GM23338 (cell line): ENCODE measurements around the gene RYR3. TPM values are rescaled to one million over a fixed set of nuclear protein-coding genes. Genes with fewer than 3 reads are reported as not detected.

Source experiments
- ATAC-seq: fragments of 200-7000 bp; cut with Tn5 transposase; 3 replicates; pipeline ENCODE4 v1.9.1; 2020
- DNase-seq: peaks from one replicate; pipeline ENCODE4 v3.0.0-alpha.2; 2015; ENCODE audit warnings: low spot score
- H2AFZ ChIP-seq: fragments of 200-600 bp; sonication (generic); 2 replicates; pipeline ENCODE4 v1.8.0; 2016; ENCODE audit warnings: antibody characterized with exemption, mild to moderate bottlenecking, moderate library complexity
- H3F3A ChIP-seq: fragments of 200-600 bp; sonication (generic); replicated peaks from 2 replicates; pipeline ENCODE4 v1.8.0; 2017; ENCODE audit warnings: antibody characterized with exemption, mixed run types, low read depth
- H3K27ac ChIP-seq: fragments of 200-600 bp; sonication (generic); 2 replicates; pipeline ENCODE4 v1.6.1; 2016; ENCODE audit warnings: low read depth
- H3K27me3 ChIP-seq: fragments of 200-600 bp; sonication (generic); 2 replicates; pipeline ENCODE4 v1.8.0; 2016; ENCODE audit warnings: mild to moderate bottlenecking, mixed run types, moderate library complexity; ENCODE audit not compliant: insufficient read depth
- H3K36me3 ChIP-seq: fragments of 200-600 bp; sonication (generic); 2 replicates; pipeline ENCODE4 v1.8.0; 2016; ENCODE audit warnings: mild to moderate bottlenecking; ENCODE audit not compliant: insufficient read depth
- H3K4me1 ChIP-seq: fragments of 200-600 bp; sonication (generic); 2 replicates; pipeline ENCODE4 v1.8.0; 2016; ENCODE audit warnings: mild to moderate bottlenecking, moderate library complexity; ENCODE audit not compliant: insufficient read depth
- H3K4me2 ChIP-seq: fragments of 200-600 bp; sonication (generic); 2 replicates; pipeline ENCODE4 v1.7.1; 2017; ENCODE audit warnings: mixed run types
- H3K4me3 ChIP-seq: fragments of 200-600 bp; sonication (generic); 2 replicates; pipeline ENCODE4 v1.6.1; 2016; ENCODE audit warnings: mixed run types
- H3K79me2 ChIP-seq: fragments of 200-600 bp; sonication (generic); replicated peaks from 2 replicates; pipeline ENCODE4 v1.8.0; 2017; ENCODE audit warnings: mild to moderate bottlenecking; ENCODE audit not compliant: insufficient read depth
- H3K9me2 ChIP-seq: fragments of 200-600 bp; sonication (generic); 2 replicates; pipeline ENCODE4 v1.8.0; 2017; ENCODE audit not compliant: insufficient read depth
- H4K20me1 ChIP-seq: fragments of 200-600 bp; sonication (generic); replicated peaks from 2 replicates; pipeline ENCODE4 v1.8.0; 2017; ENCODE audit warnings: mild to moderate bottlenecking; ENCODE audit not compliant: insufficient read depth
- H3K27ac Mint-ChIP-seq: 2 replicates; pipeline ENCODE4 v1.8.0; 2020; ENCODE audit warnings: inconsistent platforms, mild to moderate bottlenecking, moderate library complexity, mixed read lengths
- H3K27me3 Mint-ChIP-seq: 3 replicates; pipeline ENCODE4 v1.8.0; 2022; ENCODE audit warnings: low read depth, mild to moderate bottlenecking, moderate library complexity, mixed read lengths, inconsistent platforms; ENCODE audit not compliant: insufficient read depth, poor library complexity
- H3K36me3 Mint-ChIP-seq: 3 replicates; pipeline ENCODE4 v1.8.0; 2021; ENCODE audit warnings: low read depth, mild to moderate bottlenecking, inconsistent platforms, moderate library complexity, mixed read lengths
- H3K4me1 Mint-ChIP-seq: 3 replicates; pipeline ENCODE4 v1.8.0; 2020; ENCODE audit warnings: mild to moderate bottlenecking, inconsistent platforms, mixed read lengths
- H3K4me3 Mint-ChIP-seq: 3 replicates; pipeline ENCODE4 v1.8.0; 2021; ENCODE audit warnings: moderate library complexity, mild to moderate bottlenecking, inconsistent platforms, mixed read lengths
- H3K9me3 Mint-ChIP-seq: 3 replicates; pipeline ENCODE4 v1.8.0; 2020; ENCODE audit warnings: moderate library complexity, mild to moderate bottlenecking, inconsistent platforms, mixed read lengths
- CREB1 ChIP-seq: fragments of 250-450 bp; sonication (Bioruptor Pico); IDR thresholded peaks from 2 replicates; pipeline ENCODE4 v1.5.0; 2020; ENCODE audit warnings: low read depth, mild to moderate bottlenecking, moderate library complexity
- ETS1 ChIP-seq: IDR thresholded peaks from 2 replicates; pipeline ENCODE4 v1.6.1; 2016; ENCODE audit warnings: antibody characterized with exemption
- EZH2 ChIP-seq: fragments of 200-600 bp; sonication (generic); IDR thresholded peaks from one replicate; pipeline ENCODE4 v1.8.0; 2017; ENCODE audit warnings: antibody characterized with exemption, mild to moderate bottlenecking, low read depth; ENCODE audit not compliant: unreplicated experiment
- EZH2phosphoT487 ChIP-seq: fragments of 200-600 bp; sonication (generic); IDR thresholded peaks from one replicate; pipeline ENCODE4 v1.8.1; 2018; ENCODE audit warnings: antibody characterized with exemption; ENCODE audit not compliant: unreplicated experiment
- JUNB ChIP-seq: IDR thresholded peaks from one replicate; pipeline ENCODE4 v1.6.1; 2016; ENCODE audit warnings: antibody characterized with exemption; ENCODE audit not compliant: unreplicated experiment
- NANOG ChIP-seq: IDR thresholded peaks from 2 replicates; pipeline ENCODE4 v1.6.1; 2016; ENCODE audit warnings: antibody characterized with exemption, borderline replicate concordance
- POLR2AphosphoS5 ChIP-seq: IDR thresholded peaks from 2 replicates; pipeline ENCODE4 v1.6.1; 2016; ENCODE audit warnings: antibody characterized with exemption, low read depth
- STAT1 ChIP-seq: IDR thresholded peaks from one replicate; pipeline ENCODE4 v1.6.1; 2016; ENCODE audit warnings: antibody characterized with exemption; ENCODE audit not compliant: unreplicated experiment
- ZNF331 ChIP-seq: fragments of 250-450 bp; sonication (Bioruptor Pico); IDR thresholded peaks from 2 replicates; pipeline ENCODE4 v1.5.0; 2020; ENCODE audit warnings: low read depth, mild to moderate bottlenecking, moderate library complexity
- polyA plus RNA-seq: library from polyadenylated mRNA; unstranded; fragments of >200 nt; fragmentation: Nextera tagmentation; extraction: Ambion mirVana; gene quantifications from 2 replicates; pipeline ENCODE4 v1.2.1, GENCODE V29; 2016
- total RNA-seq: library from RNA; depleted of rRNA; stranded (reverse); fragments of >200 nt; shearing (Covaris generic); gene quantifications from 2 replicates; pipeline ENCODE4 v1.2.3, GENCODE V29; 2014
- TF ChIP-seq, protein P1 (sequence below), 2 experiments: fragments of 200-600 bp in 1 of 2; sonication (generic) in 1 of 2; conservative IDR thresholded peaks; 2 replicates each; pipeline versions ENCODE4 v1.5.1 to v1.6.1; 2016 to 2017; ENCODE audit warnings: antibody characterized with exemption in 2 of 2, low read depth in 2 of 2, mild to moderate bottlenecking in 2 of 2, moderate library complexity in 1 of 2

RYR3 gene
- total and polyA plus RNA-seq, 2 experiments from 2014 or later: 1.1 to 1.2 TPM

- no peak for TF ChIP-seq CREB1 (CRISPR knock-in tag)
- no peak for TF ChIP-seq EZH2phosphoT487
- no peak for TF ChIP-seq NANOG
Measured at GRCh38 chr15:33710748-33711147, 400.0 kb downstream of the RYR3 start (continued).

- H3K27me3 ChIP-seq: no peaks in the 10 kb centered on the region
- no peaks in the 10 kb centered on the region for H3K4me1 ChIP-seq
- no peaks in the 10 kb centered on the region for H3F3A ChIP-seq
- H3K4me3 Mint-ChIP-seq: no peak overlapping the region
- H3K4me2 ChIP-seq: no peak overlapping the region
- peaks cover 8% of the 10 kb centered on the region for H3K36me3 Mint-ChIP-seq
- ATAC-seq (no peak), DNase-seq (no peak)
- H3K36me3 ChIP-seq: 0 out of 2 replicates have a peak, but pooled peaks cover 3% of the 10 kb centered on the region
- H3K27ac Mint-ChIP-seq: no peak overlapping the region
- H3K9me2 ChIP-seq: peaks cover 34% of the 10 kb centered on the region
- no peak overlapping the region for H3K27ac ChIP-seq
- no peaks in the 10 kb centered on the region for H3K27me3 Mint-ChIP-seq
- no peak for TF ChIP-seq EZH2phosphoT487
- no peak for TF ChIP-seq EZH2
- H3K4me1 Mint-ChIP-seq: no peaks in the 10 kb centered on the region
- peaks cover 13% of the 10 kb centered on the region for H3K9me3 Mint-ChIP-seq
- no peak overlapping the region for H3K4me3 ChIP-seq
- no peak overlapping the region for H2AFZ ChIP-seq
- H3K79me2 ChIP-seq: no peaks in the 10 kb centered on the region
- H4K20me1 ChIP-seq: no peaks in the 10 kb centered on the region
Measured at GRCh38 chr15:33716025-33716424, 405.3 kb downstream of the RYR3 start.

DNA sequence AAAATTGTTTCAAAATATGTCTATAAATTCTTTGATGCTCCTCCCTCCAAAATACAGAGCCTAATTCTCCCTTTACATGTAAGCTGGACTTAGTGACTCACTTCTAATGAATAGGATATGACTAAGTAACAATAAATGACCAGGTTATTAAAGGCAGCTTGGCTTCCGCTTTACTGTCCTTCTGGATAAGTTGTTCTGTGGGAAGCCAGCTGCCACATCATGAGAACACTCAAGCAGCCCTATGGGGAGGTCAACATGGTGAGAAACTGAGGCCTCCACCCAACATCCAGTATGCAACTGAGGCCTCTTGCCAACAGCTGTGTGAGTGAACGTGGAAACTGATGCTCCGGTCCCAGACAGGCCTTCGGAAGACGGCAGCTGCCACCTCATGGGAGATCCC, 410.2 kb downstream of the RYR3 start:
- TF ChIP-seq STAT1: no peak
- TF ChIP-seq ETS1: no peak
- no peak for TF ChIP-seq POLR2AphosphoS5
- no peak for TF ChIP-seq NANOG
- no peak for TF ChIP-seq EZH2
- TF ChIP-seq, protein P1, sequence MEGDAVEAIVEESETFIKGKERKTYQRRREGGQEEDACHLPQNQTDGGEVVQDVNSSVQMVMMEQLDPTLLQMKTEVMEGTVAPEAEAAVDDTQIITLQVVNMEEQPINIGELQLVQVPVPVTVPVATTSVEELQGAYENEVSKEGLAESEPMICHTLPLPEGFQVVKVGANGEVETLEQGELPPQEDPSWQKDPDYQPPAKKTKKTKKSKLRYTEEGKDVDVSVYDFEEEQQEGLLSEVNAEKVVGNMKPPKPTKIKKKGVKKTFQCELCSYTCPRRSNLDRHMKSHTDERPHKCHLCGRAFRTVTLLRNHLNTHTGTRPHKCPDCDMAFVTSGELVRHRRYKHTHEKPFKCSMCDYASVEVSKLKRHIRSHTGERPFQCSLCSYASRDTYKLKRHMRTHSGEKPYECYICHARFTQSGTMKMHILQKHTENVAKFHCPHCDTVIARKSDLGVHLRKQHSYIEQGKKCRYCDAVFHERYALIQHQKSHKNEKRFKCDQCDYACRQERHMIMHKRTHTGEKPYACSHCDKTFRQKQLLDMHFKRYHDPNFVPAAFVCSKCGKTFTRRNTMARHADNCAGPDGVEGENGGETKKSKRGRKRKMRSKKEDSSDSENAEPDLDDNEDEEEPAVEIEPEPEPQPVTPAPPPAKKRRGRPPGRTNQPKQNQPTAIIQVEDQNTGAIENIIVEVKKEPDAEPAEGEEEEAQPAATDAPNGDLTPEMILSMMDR (conservative IDR thresholded peaks at IDR 0.05; ENCODE audit: low read depth in 2 of 2): no peak
- no peak for TF ChIP-seq CREB1 (CRISPR knock-in tag)
- no peak for TF ChIP-seq JUNB
- no peak for TF ChIP-seq EZH2phosphoT487
- TF ChIP-seq ZNF331 (CRISPR knock-in tag): no peak
- Histone ChIP-seq H3K4me2 (no peak overlapping the region), H3K79me2 (no peaks in the 10 kb centered on the region), H2AFZ (no peak overlapping the region), H3K4me1 (no peaks in the 10 kb centered on the region), H3K9me2 (peaks cover 14% of the 10 kb centered on the region; the same call in 1 of the 2 replicates), H3F3A (no peaks in the 10 kb centered on the region), H3K4me3 (no peak overlapping the region), H3K27me3 (no peaks in the 10 kb centered on the region), H4K20me1 (no peaks in the 10 kb centered on the region), H3K27ac (no peak overlapping the region), H3K36me3 (no peaks in the 10 kb centered on the region)
- no peak overlapping the region for H3K27ac Mint-ChIP-seq
- no peaks in the 10 kb centered on the region for H3K9me3 Mint-ChIP-seq
- H3K27me3 Mint-ChIP-seq: no peaks in the 10 kb centered on the region
- H3K4me1 Mint-ChIP-seq: peaks cover 4% of the 10 kb centered on the region; the same call in 1 of the 3 replicates
- H3K36me3 Mint-ChIP-seq: no peaks in the 10 kb centered on the region
- ATAC-seq (no peak), DNase-seq (no peak)
- no peak overlapping the region for H3K4me3 Mint-ChIP-seq
